WERI-Rb-1 (cell line): ENCODE results near the gene EPS8.

Source experiments
- DNase-seq: peaks from one replicate; pipeline ENCODE4 v3.0.0-alpha.2; 2020
- H3K27ac ChIP-seq: fragments of 250-450 bp; sonication (Bioruptor Pico); 2 replicates; pipeline ENCODE4 v1.5.1; 2020; ENCODE audit warnings: mild to moderate bottlenecking, moderate library complexity
- H3K27me3 ChIP-seq: fragments of 250-450 bp; sonication (Bioruptor Pico); 2 replicates; pipeline ENCODE4 v1.5.1; 2021; ENCODE audit warnings: mild to moderate bottlenecking, low read depth, moderate library complexity; ENCODE audit not compliant: insufficient read depth, severe bottlenecking
- H3K36me3 ChIP-seq: fragments of 250-450 bp; sonication (Bioruptor Pico); 2 replicates; pipeline ENCODE4 v1.5.1; 2020; ENCODE audit warnings: mild to moderate bottlenecking, moderate library complexity
- H3K4me3 ChIP-seq: 2 replicates; pipeline ENCODE4 v1.5.1; 2011; ENCODE audit warnings: low read depth, mild to moderate bottlenecking, control low read depth, low read length
- H3K9me3 ChIP-seq: fragments of 250-450 bp; sonication (Bioruptor Pico); 2 replicates; pipeline ENCODE4 v1.5.1; 2021; ENCODE audit warnings: mild to moderate bottlenecking, moderate library complexity; ENCODE audit not compliant: severe bottlenecking
- TF ChIP-seq, protein P1 (sequence below): IDR thresholded peaks from 2 replicates; pipeline ENCODE4 v1.5.1; 2011; ENCODE audit warnings: low read depth, mild to moderate bottlenecking, control low read depth, inconsistent platforms, low read length

The EPS8 gene

DNA sequence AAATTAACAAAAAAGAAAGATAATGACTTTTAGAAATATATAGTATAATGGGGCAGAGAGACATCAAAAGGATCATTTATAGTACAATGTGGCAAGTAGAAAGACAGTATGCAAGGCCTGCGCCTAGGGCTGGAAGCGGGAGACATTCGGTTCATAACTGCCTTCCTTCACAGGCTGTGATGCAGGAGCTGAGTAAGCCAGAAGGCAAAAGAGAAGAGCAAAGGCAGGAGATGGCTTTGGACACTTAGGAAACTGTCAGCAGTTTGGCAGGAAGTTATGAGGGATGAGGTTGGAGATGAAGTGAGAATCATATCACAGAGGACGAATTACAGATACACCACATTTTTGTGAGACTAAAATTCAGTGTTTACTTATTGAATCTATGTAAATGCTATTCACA is 97.8 kb downstream of the EPS8 start:
- no peak for DNase-seq
- Histone ChIP-seq H3K9me3 (no peaks in the 10 kb centered on the region), H3K27me3 (no peaks in the 10 kb centered on the region), H3K4me3 (no peak overlapping the region), H3K27ac (no peak overlapping the region), H3K36me3 (no peaks in the 10 kb centered on the region)
- TF ChIP-seq, protein P1, sequence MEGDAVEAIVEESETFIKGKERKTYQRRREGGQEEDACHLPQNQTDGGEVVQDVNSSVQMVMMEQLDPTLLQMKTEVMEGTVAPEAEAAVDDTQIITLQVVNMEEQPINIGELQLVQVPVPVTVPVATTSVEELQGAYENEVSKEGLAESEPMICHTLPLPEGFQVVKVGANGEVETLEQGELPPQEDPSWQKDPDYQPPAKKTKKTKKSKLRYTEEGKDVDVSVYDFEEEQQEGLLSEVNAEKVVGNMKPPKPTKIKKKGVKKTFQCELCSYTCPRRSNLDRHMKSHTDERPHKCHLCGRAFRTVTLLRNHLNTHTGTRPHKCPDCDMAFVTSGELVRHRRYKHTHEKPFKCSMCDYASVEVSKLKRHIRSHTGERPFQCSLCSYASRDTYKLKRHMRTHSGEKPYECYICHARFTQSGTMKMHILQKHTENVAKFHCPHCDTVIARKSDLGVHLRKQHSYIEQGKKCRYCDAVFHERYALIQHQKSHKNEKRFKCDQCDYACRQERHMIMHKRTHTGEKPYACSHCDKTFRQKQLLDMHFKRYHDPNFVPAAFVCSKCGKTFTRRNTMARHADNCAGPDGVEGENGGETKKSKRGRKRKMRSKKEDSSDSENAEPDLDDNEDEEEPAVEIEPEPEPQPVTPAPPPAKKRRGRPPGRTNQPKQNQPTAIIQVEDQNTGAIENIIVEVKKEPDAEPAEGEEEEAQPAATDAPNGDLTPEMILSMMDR = no peak

DNA sequence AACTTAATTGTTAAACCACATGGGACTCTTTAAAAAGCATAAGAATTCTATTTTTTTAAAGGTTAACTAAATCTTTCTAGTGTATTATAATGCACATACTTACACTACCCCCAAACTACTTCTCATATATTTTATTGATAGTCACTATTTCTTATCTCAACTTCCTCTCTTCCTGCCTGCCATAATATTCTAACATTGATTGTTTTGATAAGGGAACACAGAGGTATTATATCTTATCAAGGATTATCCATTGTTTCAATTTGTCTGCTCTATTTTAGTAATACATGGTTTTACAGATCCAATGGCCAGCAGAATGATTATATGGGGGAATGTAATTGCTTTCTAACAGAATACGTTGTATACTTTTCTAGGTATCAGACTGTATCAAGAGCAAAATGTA is 98.9 kb downstream of the EPS8 start:
- TF ChIP-seq, protein P1 = no peak
- H3K4me3 ChIP-seq = no peak overlapping the region

DNA sequence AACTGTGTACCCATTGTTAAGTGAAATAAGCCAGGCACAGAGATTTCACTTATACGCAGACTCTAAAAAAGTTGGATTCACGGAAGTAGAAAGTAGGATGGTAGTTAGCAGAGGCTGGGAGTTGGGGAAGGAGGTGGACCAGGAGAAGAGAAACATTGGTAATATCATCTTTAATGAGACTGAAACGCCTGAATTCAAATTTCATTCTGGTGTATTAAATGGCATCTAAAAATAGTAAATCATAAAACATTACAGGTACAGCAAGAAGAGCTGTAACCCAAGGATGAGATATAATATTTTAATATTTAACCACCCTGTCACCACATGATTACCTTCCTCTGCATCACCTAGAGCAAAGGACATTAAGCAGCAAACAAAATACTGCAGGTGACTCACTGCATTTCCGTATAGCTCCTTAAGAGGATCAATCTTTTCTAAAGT is 99.4 kb downstream of the EPS8 start:
- H3K4me3 ChIP-seq = no peak overlapping the region
- no peak for DNase-seq
- H3K27ac ChIP-seq = no peak overlapping the region
- H3K9me3 ChIP-seq = no peaks in the 10 kb centered on the region
- no peaks in the 10 kb centered on the region for H3K36me3 ChIP-seq
- TF ChIP-seq, protein P1 = no peak
- no peaks in the 10 kb centered on the region for H3K27me3 ChIP-seq

More for the DNA sequence above, 98.9 kb downstream of the EPS8 start:
- Histone ChIP-seq H3K27ac (no peak overlapping the region), H3K36me3 (no peaks in the 10 kb centered on the region), H3K9me3 (no peaks in the 10 kb centered on the region), H3K27me3 (no peaks in the 10 kb centered on the region)
- no peak for DNase-seq

DNA sequence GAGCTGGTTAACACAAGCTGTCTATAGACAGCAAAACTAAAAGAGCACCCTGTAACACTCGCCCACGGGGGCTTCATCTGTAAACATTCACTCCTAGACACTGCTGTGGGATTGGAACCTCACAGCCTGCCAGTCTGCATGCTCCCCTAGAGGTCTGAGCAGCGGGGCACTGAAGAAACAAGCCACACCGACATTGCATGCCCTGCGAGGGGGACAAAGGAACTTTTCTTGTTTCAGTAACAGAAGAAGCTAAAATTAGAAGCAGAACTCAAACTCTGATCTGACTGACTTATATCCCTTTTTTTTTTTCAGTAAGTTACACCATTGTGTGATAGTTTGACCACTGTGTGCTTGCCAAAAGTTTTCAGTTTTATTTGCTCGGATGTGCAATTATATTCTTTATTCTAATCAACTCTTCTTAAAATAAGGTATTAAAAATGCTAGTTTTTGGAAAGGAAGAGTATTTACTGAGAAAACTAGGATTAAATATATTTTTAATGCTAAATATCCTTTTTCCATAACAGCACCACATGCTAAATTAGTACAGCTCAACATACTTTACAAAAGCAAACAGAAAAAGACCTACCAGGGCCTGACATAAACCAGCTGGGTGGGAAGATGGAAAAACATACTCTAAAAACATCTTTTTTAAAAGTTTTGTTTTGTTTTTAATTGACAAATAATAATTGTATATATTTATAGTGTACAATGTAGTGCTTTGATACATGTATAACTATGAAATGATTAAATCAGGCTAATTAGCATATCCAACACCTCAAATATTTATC is 100.2 kb downstream of the EPS8 start:
- no peaks in the 10 kb centered on the region for H3K27me3 ChIP-seq
- TF ChIP-seq, protein P1 = no peak
- no peak overlapping the region for H3K27ac ChIP-seq
- no peaks in the 10 kb centered on the region for H3K36me3 ChIP-seq
- no peak overlapping the region for H3K4me3 ChIP-seq
- no peak for DNase-seq
- no peaks in the 10 kb centered on the region for H3K9me3 ChIP-seq

DNA sequence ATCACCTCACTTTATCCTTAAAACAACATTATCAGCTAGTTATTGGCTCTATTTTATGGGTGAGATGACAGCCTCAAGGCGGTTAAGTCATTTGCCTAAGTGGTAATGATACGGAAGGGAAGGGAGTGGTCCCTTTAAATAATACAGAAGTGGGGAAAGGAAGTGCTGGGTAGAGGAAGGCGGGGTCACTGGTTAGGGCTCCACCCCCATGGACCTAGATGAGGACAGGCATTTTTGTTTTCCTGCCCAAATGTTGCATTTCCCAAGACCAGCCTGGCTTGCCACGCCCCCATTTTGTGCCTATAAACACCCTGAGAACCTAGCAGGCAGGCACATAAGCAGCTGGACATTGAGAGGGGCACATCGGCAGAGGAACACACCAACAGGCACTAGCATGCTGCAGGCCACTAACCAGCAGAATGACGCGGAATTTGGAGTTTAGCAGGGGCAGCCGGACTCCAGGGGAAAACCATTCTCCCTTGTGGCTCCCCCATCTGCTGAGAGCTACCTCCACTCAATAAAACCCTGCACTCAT is 100.9 kb downstream of the EPS8 start:
- no peak for DNase-seq
- H3K4me3 ChIP-seq = no peak overlapping the region
- no peak overlapping the region for H3K27ac ChIP-seq
- TF ChIP-seq, protein P1 = no peak
- no peaks in the 10 kb centered on the region for H3K27me3 ChIP-seq
- no peaks in the 10 kb centered on the region for H3K36me3 ChIP-seq
- H3K9me3 ChIP-seq = no peaks in the 10 kb centered on the region

DNA sequence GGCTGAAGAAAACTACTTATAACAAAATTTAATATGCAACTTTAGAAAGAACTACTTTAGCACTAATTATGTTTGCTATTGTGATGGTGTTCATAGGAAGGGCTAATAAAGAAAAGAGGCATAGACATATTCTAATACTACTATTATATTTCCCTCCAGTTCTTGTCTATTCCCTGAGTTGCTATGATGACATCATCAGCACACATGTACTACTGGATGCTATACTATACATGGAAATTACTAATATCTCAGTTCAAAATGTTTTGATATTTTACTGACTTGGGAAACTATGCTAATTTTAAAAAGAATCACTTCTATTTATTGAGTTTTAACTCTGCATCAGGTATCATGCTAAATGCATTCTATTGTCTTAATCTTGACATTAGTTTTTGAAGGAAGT is 101.6 kb downstream of the EPS8 start:
- no peak overlapping the region for H3K27ac ChIP-seq
- DNase-seq = no peak
- TF ChIP-seq, protein P1 = no peak
- no peaks in the 10 kb centered on the region for H3K36me3 ChIP-seq
- no peaks in the 10 kb centered on the region for H3K9me3 ChIP-seq
- H3K27me3 ChIP-seq = no peaks in the 10 kb centered on the region
- H3K4me3 ChIP-seq = no peak overlapping the region
